ENCODE measurements around the gene KLKB1. TPM values are rescaled to one million over a fixed set of nuclear protein-coding genes. Genes with fewer than 3 reads are reported as not detected.

The KLKB1 gene
- total RNA-seq, 4 donors from 2014 or later = 0.81 to 3.1 (median 1.1) TPM

DNA sequence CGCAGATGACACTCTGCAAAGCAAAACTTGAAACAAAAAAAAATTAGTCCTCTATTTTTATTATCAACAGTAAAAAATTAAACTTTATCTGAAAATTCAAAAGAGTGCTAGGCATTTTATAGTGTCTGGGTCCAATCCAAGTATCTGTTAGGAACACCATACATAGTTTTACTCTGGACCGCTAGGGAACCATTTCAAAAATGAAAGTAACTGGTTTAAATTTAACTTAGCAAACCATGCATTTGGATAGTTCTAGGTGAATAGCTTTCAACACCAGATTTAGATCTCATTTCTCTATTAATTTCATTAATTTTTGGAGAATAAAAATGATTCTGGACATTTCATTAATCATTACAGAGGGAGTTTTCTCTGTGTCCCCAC, 1.2 kb downstream of the KLKB1 start:
- Histone ChIP-seq H3K27ac (no peak overlapping the region), H3K4me1 (no peaks in the 10 kb centered on the region)

DNA sequence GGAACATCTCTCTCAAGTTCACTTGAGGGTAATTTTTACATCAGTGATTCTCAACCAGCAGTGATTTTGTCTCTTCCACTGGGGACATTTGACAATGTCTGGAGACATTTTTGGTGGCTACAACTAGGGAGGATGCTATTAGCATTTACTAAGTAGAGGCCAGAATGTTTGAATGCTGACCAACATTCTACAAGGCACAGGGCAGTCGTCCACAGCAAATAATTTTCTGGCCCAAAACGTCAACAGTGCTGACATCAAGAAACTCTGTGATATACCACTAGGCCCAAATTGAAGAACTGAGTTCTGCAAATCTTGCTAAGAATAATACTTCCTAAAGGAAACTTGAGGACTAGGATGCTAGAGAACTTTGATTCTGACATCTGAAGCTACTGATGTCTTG, 7.1 kb downstream of the KLKB1 start:
- ATAC-seq = no peak
- H3K4me3 ChIP-seq = no peak overlapping the region
- TF ChIP-seq POLR2A (IDR thresholded peaks at IDR 0.05) = no peak
- no peak for TF ChIP-seq POLR2AphosphoS5 (IDR thresholded peaks at IDR 0.05)
- TF ChIP-seq, protein P1, sequence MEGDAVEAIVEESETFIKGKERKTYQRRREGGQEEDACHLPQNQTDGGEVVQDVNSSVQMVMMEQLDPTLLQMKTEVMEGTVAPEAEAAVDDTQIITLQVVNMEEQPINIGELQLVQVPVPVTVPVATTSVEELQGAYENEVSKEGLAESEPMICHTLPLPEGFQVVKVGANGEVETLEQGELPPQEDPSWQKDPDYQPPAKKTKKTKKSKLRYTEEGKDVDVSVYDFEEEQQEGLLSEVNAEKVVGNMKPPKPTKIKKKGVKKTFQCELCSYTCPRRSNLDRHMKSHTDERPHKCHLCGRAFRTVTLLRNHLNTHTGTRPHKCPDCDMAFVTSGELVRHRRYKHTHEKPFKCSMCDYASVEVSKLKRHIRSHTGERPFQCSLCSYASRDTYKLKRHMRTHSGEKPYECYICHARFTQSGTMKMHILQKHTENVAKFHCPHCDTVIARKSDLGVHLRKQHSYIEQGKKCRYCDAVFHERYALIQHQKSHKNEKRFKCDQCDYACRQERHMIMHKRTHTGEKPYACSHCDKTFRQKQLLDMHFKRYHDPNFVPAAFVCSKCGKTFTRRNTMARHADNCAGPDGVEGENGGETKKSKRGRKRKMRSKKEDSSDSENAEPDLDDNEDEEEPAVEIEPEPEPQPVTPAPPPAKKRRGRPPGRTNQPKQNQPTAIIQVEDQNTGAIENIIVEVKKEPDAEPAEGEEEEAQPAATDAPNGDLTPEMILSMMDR (IDR thresholded peaks at IDR 0.05) = no peak
- no peak for TF ChIP-seq EP300 (IDR thresholded peaks at IDR 0.05)
- no peaks in the 10 kb centered on the region for H3K9me3 ChIP-seq
- H3K27ac ChIP-seq = no peak overlapping the region
- H3K36me3 ChIP-seq = peaks cover 0 to 29% of the 10 kb centered on the region in 2 donors
- no peaks in the 10 kb centered on the region for H3K27me3 ChIP-seq
- H3K4me1 ChIP-seq = no peaks in the 10 kb centered on the region
- 46 to 80% methylated on average over 1 to 2 of the region's 2 CpGs for WGBS, 2 donors (ENCODE audit: low coverage in 1 of 2)

More for the DNA sequence above, 1.2 kb downstream of the KLKB1 start:
- Histone ChIP-seq H3K27me3 (no peaks in the 10 kb centered on the region), H3K4me3 (no peak overlapping the region), H3K9me3 (no peaks in the 10 kb centered on the region), H3K36me3 (peaks cover 0 to 3% of the 10 kb centered on the region in 2 donors)
- ATAC-seq = no peak
- WGBS, 2 donors (ENCODE audit: low coverage in 1 of 2) = 54 to 59% methylated on average over 2 of the region's 2 CpGs
- TF ChIP-seq POLR2AphosphoS5 (IDR thresholded peaks at IDR 0.05) (no peak), EP300 (IDR thresholded peaks at IDR 0.05) (no peak), POLR2A (IDR thresholded peaks at IDR 0.05) (no peak)
- TF ChIP-seq, protein P1 (IDR thresholded peaks at IDR 0.05) = no peak

DNA sequence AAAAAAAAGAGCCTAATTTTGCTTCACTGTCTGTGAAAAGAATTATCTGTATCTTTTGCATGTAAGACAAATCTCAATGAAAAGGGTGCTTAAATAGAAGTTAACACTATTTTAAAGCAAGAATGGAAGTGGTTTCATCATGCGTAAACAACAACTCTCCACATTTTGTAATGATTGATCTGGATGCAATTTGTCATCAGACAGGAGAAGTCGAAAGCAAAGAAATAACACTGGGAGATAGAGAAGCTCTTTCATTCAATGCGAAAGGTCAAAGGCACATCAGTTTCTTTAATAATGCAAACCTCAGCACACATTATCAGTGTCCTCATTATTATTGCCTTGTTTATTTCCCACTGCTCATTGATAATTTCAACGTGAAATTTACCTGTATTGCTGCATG, 8.8 kb downstream of the KLKB1 start:
- peaks cover 0 to 38% of the 10 kb centered on the region in 2 donors for H3K36me3 ChIP-seq
- no peak for ATAC-seq
- WGBS, 2 donors (ENCODE audit: low coverage in 1 of 2) = 73 to 78% methylated on average over 4 of the region's 4 CpGs
- no peaks in the 10 kb centered on the region for H3K27me3 ChIP-seq
- no peak overlapping the region for H3K27ac ChIP-seq
- TF ChIP-seq, protein P1 (IDR thresholded peaks at IDR 0.05) = no peak
- TF ChIP-seq POLR2AphosphoS5 (IDR thresholded peaks at IDR 0.05) (no peak), EP300 (IDR thresholded peaks at IDR 0.05) (no peak), POLR2A (IDR thresholded peaks at IDR 0.05) (no peak)
- no peak overlapping the region for H3K4me3 ChIP-seq
- no peaks in the 10 kb centered on the region for H3K9me3 ChIP-seq
- H3K4me1 ChIP-seq = no peaks in the 10 kb centered on the region

- Histone ChIP-seq H3K9me3 (no peaks in the 10 kb centered on the region), H3K4me1 (no peaks in the 10 kb centered on the region), H3K36me3 (peaks cover 0 to 29% of the 10 kb centered on the region in 2 donors), H3K4me3 (no peak overlapping the region), H3K27me3 (no peaks in the 10 kb centered on the region), H3K27ac (no peak overlapping the region)
- ATAC-seq = no peak
- TF ChIP-seq, protein P1 (IDR thresholded peaks at IDR 0.05) = no peak
- TF ChIP-seq POLR2A (IDR thresholded peaks at IDR 0.05) (no peak), POLR2AphosphoS5 (IDR thresholded peaks at IDR 0.05) (no peak), EP300 (IDR thresholded peaks at IDR 0.05) (no peak)
- WGBS, 2 donors (ENCODE audit: low coverage in 1 of 2) = 74 to 90% methylated on average over 2 to 3 of the region's 7 CpGs
These were observed 13.1 kb downstream of the KLKB1 start for GRCh38 chr4:186240452-186240847.

DNA sequence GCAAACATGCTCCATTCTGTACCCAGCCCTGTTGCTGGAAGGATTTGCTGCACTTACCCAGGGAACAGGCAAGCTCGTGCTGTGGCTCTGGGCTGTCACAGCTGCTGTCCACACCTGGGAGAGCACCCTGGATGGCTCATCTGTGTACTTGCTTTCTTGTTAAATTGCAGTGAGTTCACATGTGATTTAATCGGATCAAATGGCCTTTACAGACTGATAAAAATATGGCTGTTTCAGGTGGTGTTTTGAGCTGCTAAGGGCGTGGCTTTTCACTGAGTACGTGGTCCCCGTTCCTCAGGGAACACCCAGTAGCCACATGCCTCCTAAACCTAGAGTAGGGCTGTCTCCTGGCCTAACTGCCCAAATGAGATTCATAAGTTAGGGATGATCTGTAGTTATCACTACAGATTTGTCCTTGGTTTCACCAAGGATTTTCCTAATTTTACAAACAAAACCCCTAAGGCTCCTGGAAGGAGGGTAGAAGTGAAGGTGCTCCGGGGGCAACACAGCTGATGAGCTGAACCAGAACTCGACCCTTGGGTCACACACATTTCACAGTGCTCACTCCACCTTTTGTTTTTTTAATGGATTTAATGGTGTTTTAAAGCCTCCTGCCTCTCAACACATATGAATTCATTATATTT, 13.7 kb downstream of the KLKB1 start:
- Histone ChIP-seq H3K27ac (no peak overlapping the region), H3K27me3 (no peaks in the 10 kb centered on the region), H3K9me3 (no peaks in the 10 kb centered on the region), H3K36me3 (peaks cover 0 to 29% of the 10 kb centered on the region in 2 donors), H3K4me1 (no peaks in the 10 kb centered on the region), H3K4me3 (no peak overlapping the region)
- WGBS, 2 donors (ENCODE audit: low coverage in 1 of 2) = 61 to 85% methylated on average over 4 to 5 of the region's 7 CpGs
- ATAC-seq = no peak
- no peak for TF ChIP-seq POLR2A (IDR thresholded peaks at IDR 0.05)
- TF ChIP-seq EP300 (IDR thresholded peaks at IDR 0.05) = no peak
- TF ChIP-seq POLR2AphosphoS5 (IDR thresholded peaks at IDR 0.05) = no peak
- TF ChIP-seq, protein P1 (IDR thresholded peaks at IDR 0.05) = no peak

Measured in gastroesophageal sphincter (tissue), 4 donors.